ENCODE data around the gene CHST8.

CHST8 gene

DNA sequence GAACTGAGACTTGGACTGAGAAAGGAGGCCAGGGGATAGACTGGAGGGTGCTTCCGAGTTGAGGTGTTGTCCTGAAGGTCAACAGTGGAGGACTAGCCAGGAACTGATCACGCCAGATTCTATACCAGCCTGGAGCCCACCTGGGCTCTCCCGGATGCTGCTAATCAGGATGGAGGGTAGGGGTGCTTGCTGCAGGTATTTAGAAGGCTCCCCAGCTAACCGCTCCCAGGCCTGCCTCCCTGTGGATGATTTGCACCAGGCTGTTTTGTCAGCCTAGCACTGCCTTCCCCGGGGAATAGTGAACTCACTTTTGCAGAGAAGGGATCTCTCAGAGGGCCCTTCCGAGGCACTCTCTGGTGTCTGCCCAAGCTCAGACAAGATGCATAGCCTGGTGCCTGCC lies 114.4 kb downstream of the CHST8 start:
- H3K4me3 ChIP-seq (ENCODE audit: low read depth, low read length): no peak overlapping the region
- TF ChIP-seq, protein P1, sequence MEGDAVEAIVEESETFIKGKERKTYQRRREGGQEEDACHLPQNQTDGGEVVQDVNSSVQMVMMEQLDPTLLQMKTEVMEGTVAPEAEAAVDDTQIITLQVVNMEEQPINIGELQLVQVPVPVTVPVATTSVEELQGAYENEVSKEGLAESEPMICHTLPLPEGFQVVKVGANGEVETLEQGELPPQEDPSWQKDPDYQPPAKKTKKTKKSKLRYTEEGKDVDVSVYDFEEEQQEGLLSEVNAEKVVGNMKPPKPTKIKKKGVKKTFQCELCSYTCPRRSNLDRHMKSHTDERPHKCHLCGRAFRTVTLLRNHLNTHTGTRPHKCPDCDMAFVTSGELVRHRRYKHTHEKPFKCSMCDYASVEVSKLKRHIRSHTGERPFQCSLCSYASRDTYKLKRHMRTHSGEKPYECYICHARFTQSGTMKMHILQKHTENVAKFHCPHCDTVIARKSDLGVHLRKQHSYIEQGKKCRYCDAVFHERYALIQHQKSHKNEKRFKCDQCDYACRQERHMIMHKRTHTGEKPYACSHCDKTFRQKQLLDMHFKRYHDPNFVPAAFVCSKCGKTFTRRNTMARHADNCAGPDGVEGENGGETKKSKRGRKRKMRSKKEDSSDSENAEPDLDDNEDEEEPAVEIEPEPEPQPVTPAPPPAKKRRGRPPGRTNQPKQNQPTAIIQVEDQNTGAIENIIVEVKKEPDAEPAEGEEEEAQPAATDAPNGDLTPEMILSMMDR (IDR thresholded peaks at IDR 0.05; ENCODE audit: low read depth, low read length): no peak

DNA sequence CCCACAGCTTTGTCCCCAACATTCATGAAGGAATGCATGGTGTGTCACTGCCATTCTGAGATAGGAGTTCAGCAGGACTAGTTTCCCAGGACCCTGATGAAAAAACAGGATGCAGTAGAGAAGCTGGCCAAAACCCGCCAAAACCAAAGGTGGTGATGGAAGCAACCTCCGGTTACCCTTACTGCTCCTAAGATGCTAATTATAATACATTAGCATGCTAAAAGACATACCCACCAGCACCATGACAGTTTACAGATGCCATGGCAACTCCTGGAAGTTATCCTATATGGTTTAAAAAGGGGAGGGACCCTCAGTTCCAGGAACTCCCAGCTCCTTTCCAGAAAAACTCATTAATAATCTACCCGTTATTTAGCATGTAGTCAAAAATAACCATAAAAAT lies 115.0 kb downstream of the CHST8 start:
- H3K4me3 ChIP-seq (ENCODE audit: low read depth, low read length): no peak overlapping the region
- TF ChIP-seq, protein P1 (IDR thresholded peaks at IDR 0.05; ENCODE audit: low read depth, low read length): no peak

DNA sequence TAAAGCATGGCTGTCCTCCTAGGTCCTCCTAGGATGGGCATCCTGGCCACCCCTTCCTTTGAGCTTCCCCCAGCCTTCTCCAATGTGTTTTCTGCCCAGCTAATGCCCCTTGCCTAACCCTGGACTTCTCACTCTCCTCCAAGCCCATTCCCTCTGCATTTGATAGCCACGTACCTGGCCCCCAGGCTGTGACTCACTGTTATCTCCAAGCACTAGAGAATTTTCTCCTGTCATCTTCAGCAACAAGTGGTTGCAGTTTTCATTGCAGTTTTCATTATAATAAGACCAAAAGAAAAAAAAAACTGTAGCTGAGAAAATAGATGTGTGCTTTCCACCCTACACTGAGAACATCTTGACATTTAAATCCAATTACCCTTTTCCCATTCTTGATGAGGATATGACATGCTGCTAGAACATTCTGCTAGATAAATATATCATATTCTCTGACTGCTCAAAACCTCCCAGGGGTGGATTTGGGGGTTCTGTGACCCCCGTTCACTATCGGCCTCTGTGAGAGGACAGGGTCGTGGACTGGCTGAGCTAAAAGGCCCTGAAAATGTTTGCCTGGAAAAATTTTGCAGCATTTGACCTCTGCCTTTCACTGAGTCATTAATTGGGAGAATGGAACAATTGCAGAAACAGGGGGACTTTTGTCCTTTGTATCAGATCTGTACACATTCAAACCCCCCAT lies 116.1 kb downstream of the CHST8 start:
- H3K4me3 ChIP-seq (ENCODE audit: low read depth, low read length): no peak overlapping the region
- TF ChIP-seq, protein P1 (IDR thresholded peaks at IDR 0.05; ENCODE audit: low read depth, low read length): no peak

DNA sequence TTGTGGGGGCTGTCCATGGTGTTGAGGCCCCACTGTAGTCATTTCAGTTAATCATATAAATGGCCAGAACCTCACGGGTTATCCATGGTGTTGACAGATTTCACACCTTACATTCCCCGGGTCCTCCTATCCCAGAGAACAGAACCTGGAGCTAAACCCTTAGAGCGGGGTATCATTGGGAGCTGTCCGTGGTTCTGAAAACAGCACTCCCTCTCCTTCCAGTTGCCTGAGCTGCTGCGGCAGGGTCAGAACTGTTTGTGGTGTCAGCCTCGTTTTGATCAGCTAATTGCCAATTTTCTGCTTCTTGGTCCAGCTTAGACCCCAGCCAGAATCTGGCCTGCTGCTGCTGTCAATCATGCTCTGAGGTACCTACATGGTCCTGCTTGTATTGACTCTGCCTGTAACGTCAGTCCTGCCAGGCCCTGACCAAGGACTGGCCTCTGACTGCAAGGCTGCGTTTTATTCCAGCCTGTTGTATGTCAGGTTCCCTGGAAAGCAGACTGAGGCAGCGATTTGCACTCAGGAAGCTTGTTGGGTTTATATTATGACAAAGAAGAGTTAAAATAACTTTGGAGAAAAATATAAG lies 119.2 kb downstream of the CHST8 start:
- TF ChIP-seq, protein P1 (IDR thresholded peaks at IDR 0.05; ENCODE audit: low read depth, low read length): no peak
- no peak overlapping the region for H3K4me3 ChIP-seq (ENCODE audit: low read depth, low read length)

DNA sequence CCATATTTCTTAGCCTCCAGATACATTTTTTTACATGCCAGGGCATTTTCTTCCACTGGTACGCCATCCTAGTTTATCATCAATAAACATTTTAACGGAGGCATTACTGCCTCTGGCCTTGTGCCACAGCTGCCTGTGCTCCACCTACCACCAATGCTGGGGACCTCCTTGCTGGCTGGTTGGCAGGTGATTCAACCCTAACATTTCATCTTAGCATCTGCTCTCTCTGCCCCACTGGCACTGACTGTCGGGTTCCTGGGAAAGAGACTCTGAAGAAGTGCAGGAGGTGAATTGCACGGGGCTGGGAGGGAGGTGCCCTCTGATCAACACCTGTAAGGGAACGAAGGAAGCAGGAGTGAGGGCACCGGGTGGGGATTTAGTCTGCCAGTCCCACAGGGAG lies 123.5 kb downstream of the CHST8 start:
- TF ChIP-seq, protein P1 (IDR thresholded peaks at IDR 0.05; ENCODE audit: low read depth, low read length): no peak
- H3K4me3 ChIP-seq (ENCODE audit: low read depth, low read length): no peak overlapping the region

DNA sequence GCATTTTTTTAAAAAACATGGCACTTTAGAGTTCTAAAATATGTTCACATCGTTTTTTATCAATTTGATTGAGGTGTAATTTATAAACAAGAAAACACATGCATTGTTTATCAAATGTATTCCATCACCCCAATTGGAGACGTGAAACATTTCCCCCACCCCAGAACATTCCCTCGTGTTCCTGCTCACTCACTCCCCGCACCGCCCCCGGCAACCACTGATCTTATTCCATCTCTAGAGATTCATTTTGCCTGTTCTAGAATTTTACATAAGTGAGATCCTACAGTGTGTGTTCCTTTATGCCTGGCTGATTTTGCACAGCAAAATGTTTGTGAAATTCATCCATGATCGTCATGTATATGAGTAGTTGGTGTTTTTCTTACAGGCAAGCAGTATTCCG lies 124.4 kb downstream of the CHST8 start:
- TF ChIP-seq, protein P1 (IDR thresholded peaks at IDR 0.05; ENCODE audit: low read depth, low read length): no peak
- H3K4me3 ChIP-seq (ENCODE audit: low read depth, low read length): no peak overlapping the region

DNA sequence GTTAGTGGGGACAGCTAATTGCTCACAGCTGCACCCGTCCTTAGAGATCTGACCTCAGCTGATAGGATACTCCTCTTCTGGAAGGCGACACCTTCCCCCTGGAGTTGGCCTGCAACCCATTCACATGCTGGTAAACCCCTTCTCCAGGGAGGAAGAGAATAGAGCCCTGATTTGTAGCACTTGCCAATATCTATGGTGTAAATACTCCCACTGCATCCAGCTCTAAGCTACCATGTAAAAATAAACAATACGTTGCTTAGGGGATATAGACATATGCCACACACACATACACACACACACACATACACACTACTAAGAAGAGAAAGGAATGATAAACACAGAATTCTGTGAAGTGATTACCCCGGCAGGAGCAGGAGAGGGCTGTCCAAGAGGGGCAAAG lies 125.5 kb downstream of the CHST8 start:
- no peak overlapping the region for H3K4me3 ChIP-seq (ENCODE audit: low read depth, low read length)
- TF ChIP-seq, protein P1 (IDR thresholded peaks at IDR 0.05; ENCODE audit: low read depth, low read length): no peak
